DOHH2 (cell line): ENCODE data around the gene DMRTA2.

Source experiments
- H3F3A ChIP-seq: fragments of 200-600 bp; sonication (generic), shearing (Covaris generic); 2 replicates; pipeline ENCODE4 v1.6.0; 2016; ENCODE audit warnings: antibody characterized with exemption, mild to moderate bottlenecking; ENCODE audit not compliant: control insufficient read depth, insufficient read depth
- H3K27ac ChIP-seq: fragments of 200-600 bp; sonication (generic); 2 replicates; pipeline ENCODE4 v1.5.1; 2014; ENCODE audit warnings: low read depth, mild to moderate bottlenecking, low read length, moderate library complexity
- H3K27me3 ChIP-seq: fragments of 200-600 bp; sonication (generic); 2 replicates; pipeline ENCODE4 v1.6.1; 2014; ENCODE audit warnings: mild to moderate bottlenecking, low read length, mixed read lengths; ENCODE audit not compliant: control insufficient read depth
- H3K36me3 ChIP-seq: fragments of 200-600 bp; sonication (generic); 2 replicates; pipeline ENCODE4 v1.6.1; 2014; ENCODE audit warnings: mild to moderate bottlenecking, low read length, moderate library complexity, mixed read lengths; ENCODE audit not compliant: control insufficient read depth
- H3K4me1 ChIP-seq: fragments of 200-600 bp; sonication (generic); 2 replicates; pipeline ENCODE4 v1.6.1; 2014; ENCODE audit warnings: mild to moderate bottlenecking, low read length, mixed read lengths; ENCODE audit not compliant: control insufficient read depth
- H3K4me2 ChIP-seq: fragments of 200-600 bp; sonication (generic); 2 replicates; pipeline ENCODE4 v1.6.0; 2014; ENCODE audit warnings: mild to moderate bottlenecking, low read length, moderate library complexity
- H3K4me3 ChIP-seq: fragments of 200-600 bp; sonication (generic); 2 replicates; pipeline ENCODE4 v1.5.1; 2014; ENCODE audit warnings: mild to moderate bottlenecking, low read length, mixed read lengths
- H3K79me2 ChIP-seq: fragments of 200-600 bp; sonication (generic); 2 replicates; pipeline ENCODE4 v1.6.1; 2014; ENCODE audit warnings: mild to moderate bottlenecking, low read length, mixed read lengths; ENCODE audit not compliant: control insufficient read depth
- H3K9me2 ChIP-seq: fragments of 200-600 bp; sonication (generic); replicated peaks from 2 replicates; pipeline ENCODE4 v1.6.1; 2014; ENCODE audit warnings: mild to moderate bottlenecking, low read length, mixed read lengths; ENCODE audit not compliant: control insufficient read depth
- H3K9me3 ChIP-seq: fragments of 200-600 bp; sonication (generic); 2 replicates; pipeline ENCODE4 v1.6.1; 2014; ENCODE audit warnings: antibody characterized with exemption, low read length, mixed read lengths; ENCODE audit not compliant: control insufficient read depth, insufficient read depth
- H4K20me1 ChIP-seq: fragments of 200-600 bp; sonication (generic); 2 replicates; pipeline ENCODE4 v1.6.0; 2014; ENCODE audit warnings: low read depth, mild to moderate bottlenecking, antibody characterized with exemption, low read length, moderate library complexity; ENCODE audit not compliant: control insufficient read depth, insufficient read depth
- CTCF ChIP-seq: fragments of 200-600 bp; sonication (generic); IDR thresholded peaks from one replicate; pipeline ENCODE4 v1.5.1; 2014; ENCODE audit warnings: antibody characterized with exemption, mild to moderate bottlenecking, low read depth, low read length; ENCODE audit not compliant: poor library complexity, severe bottlenecking
- EZH2phosphoT487 ChIP-seq: fragments of 200-600 bp; sonication (generic); IDR thresholded peaks from 2 replicates; pipeline ENCODE4 v1.6.1; 2017; ENCODE audit warnings: borderline replicate concordance, mild to moderate bottlenecking, antibody characterized with exemption, low read length, moderate library complexity, mixed read lengths

DMRTA2 gene

GRCh38 chr1:50417946-50418599 lies 5.2 kb downstream of the DMRTA2 start:
- no peaks in the 10 kb centered on the region for H3K36me3 ChIP-seq
- no peak overlapping the region for H3K27ac ChIP-seq
- no peaks in the 10 kb centered on the region for H3F3A ChIP-seq
- no peaks in the 10 kb centered on the region for H3K27me3 ChIP-seq
- H3K4me3 ChIP-seq = no peak overlapping the region
- H3K79me2 ChIP-seq = no peaks in the 10 kb centered on the region
- no peaks in the 10 kb centered on the region for H3K4me1 ChIP-seq
- H3K9me3 ChIP-seq = peaks cover 4% of the 10 kb centered on the region; the same call in 1 of the 2 replicates
- no peaks in the 10 kb centered on the region for H3K9me2 ChIP-seq
- no peak overlapping the region for H3K4me2 ChIP-seq
- TF ChIP-seq EZH2phosphoT487 (no peak), CTCF (no peak)
- no peaks in the 10 kb centered on the region for H4K20me1 ChIP-seq

- H3K4me2 ChIP-seq = no peak overlapping the region
- no peaks in the 10 kb centered on the region for H3K79me2 ChIP-seq
- H3K4me1 ChIP-seq = no peaks in the 10 kb centered on the region
- H3K9me3 ChIP-seq = peaks cover 4% of the 10 kb centered on the region; the same call in 1 of the 2 replicates
- no peaks in the 10 kb centered on the region for H3K9me2 ChIP-seq
- H4K20me1 ChIP-seq = no peaks in the 10 kb centered on the region
- H3K4me3 ChIP-seq = no peak overlapping the region
- H3K27me3 ChIP-seq = no peaks in the 10 kb centered on the region
- no peak overlapping the region for H3K27ac ChIP-seq
- no peak for TF ChIP-seq EZH2phosphoT487
- TF ChIP-seq CTCF = no peak
- H3F3A ChIP-seq = no peaks in the 10 kb centered on the region
- H3K36me3 ChIP-seq = no peaks in the 10 kb centered on the region
These were observed 5.7 kb downstream of the DMRTA2 start for GRCh38 chr1:50417507-50417906.

- Histone ChIP-seq H3K4me3 (no peak overlapping the region), H3K79me2 (no peaks in the 10 kb centered on the region), H3K27me3 (no peaks in the 10 kb centered on the region), H3K27ac (no peak overlapping the region), H3F3A (no peaks in the 10 kb centered on the region), H3K9me3 (peaks cover 4% of the 10 kb centered on the region; the same call in 1 of the 2 replicates), H3K36me3 (no peaks in the 10 kb centered on the region), H3K4me2 (no peak overlapping the region), H3K4me1 (no peaks in the 10 kb centered on the region), H3K9me2 (no peaks in the 10 kb centered on the region), H4K20me1 (no peaks in the 10 kb centered on the region)
- TF ChIP-seq EZH2phosphoT487 (no peak), CTCF (no peak)
These were observed 6.4 kb downstream of the DMRTA2 start for GRCh38 chr1:50416553-50417453.
